HepG2 (cell line): ENCODE results near the gene MYH7. TPM values are rescaled to one million over a fixed set of nuclear protein-coding genes. Genes with fewer than 3 reads are reported as not detected.

Experiments
- ATAC-seq: fragments of 200-7000 bp; cut with Tn5 transposase; 3 replicates; pipeline ENCODE4 v1.9.1; 2020; ENCODE audit warnings: mild to moderate bottlenecking, moderate library complexity
- BruUV-seq: library from RNA; stranded (reverse); fragments of 400-500 nt; replicated peaks from 2 replicates; lab custom pipeline; 2021; lab: Mats Ljungman, UMichigan
- CTCF ChIA-PET: fragments of 300-600 bp; formaldehyde crosslinking; extraction: SDS; loops from one replicate; lab custom pipeline; 2021; ENCODE audit warnings: low total read pairs, inconsistent platforms, low intra/inter-chr PET ratio; lab: Yijun Ruan, JAX
- POLR2A ChIA-PET: fragments of 350-600 bp; sonication (Branson Sonifier 250); formaldehyde crosslinking; loops from one replicate; lab custom pipeline; 2020; ENCODE audit warnings: antibody characterized with exemption, inconsistent platforms; lab: Yijun Ruan, JAX
- DNase-seq: peaks from one replicate; pipeline ENCODE4 v3.0.0-alpha.2; 2015; ENCODE audit warnings: low spot score
- FAIRE-seq: peaks from 3 replicates; lab custom pipeline; 2011; peaks lifted over from hg19 to GRCh38; lab: Jason Lieb, UNC
- H2AFZ ChIP-seq: one replicate; pipeline ENCODE4 v1.6.1; 2011; ENCODE audit warnings: low read length, inconsistent platforms
- H3K27ac ChIP-seq: fragments of 300-600 bp; 3 replicates; pipeline ENCODE4 v1.8.0; 2011; ENCODE audit warnings: mixed run types, mild to moderate bottlenecking, mixed read lengths, low read length, inconsistent platforms; ENCODE audit not compliant: insufficient read depth; ENCODE audit errors: extremely low read length
- H3K27me3 ChIP-seq, 2 experiments: fragments of 200-600 bp in 1 of 2; 2 replicates in 1 of 2; 3 replicates in 1 of 2; pipeline versions ENCODE4 v1.6.0 to v1.8.0; 2011; ENCODE audit warnings: low read length in 2 of 2, mild to moderate bottlenecking in 2 of 2, moderate library complexity in 2 of 2, inconsistent platforms in 1 of 2; ENCODE audit not compliant: insufficient read depth in 2 of 2, control insufficient read depth in 1 of 2
- H3K36me3 ChIP-seq, 2 experiments: fragments of 200-600 bp in 1 of 2; replicated peaks in 1 of 2; 2 replicates in 1 of 2; 3 replicates in 1 of 2; pipeline versions ENCODE4 v1.5.1 to v1.8.0; 2011; ENCODE audit warnings: low read length in 2 of 2, inconsistent platforms in 1 of 2; ENCODE audit not compliant: insufficient read depth in 2 of 2, control insufficient read depth in 1 of 2
- H3K4me1 ChIP-seq: 2 replicates; pipeline ENCODE4 v1.5.1; 2012; ENCODE audit warnings: low read length, inconsistent platforms; ENCODE audit not compliant: insufficient read depth
- H3K4me2 ChIP-seq: 2 replicates; pipeline ENCODE4 v1.6.0; 2011; ENCODE audit warnings: low read depth, low read length, inconsistent platforms
- H3K4me3 ChIP-seq, 3 experiments: fragments of 200-600 bp in 1 of 3; sonication (generic), shearing (Covaris generic) in 1 of 3; replicated peaks in 1 of 3; 2 replicates each; pipeline ENCODE4 v1.5.1; 2011 to 2016; ENCODE audit warnings: low read length in 3 of 3, inconsistent platforms in 2 of 3, low read depth in 2 of 3, mild to moderate bottlenecking in 2 of 3, control low read depth in 1 of 3, mixed read lengths in 1 of 3; ENCODE audit not compliant: insufficient read depth in 1 of 3
- H3K79me2 ChIP-seq: one replicate; pipeline ENCODE4 v1.6.1; 2011; ENCODE audit warnings: low read length, inconsistent platforms; ENCODE audit not compliant: insufficient read depth
- H3K9ac ChIP-seq: 2 replicates; pipeline ENCODE4 v1.6.0; 2011; ENCODE audit warnings: mild to moderate bottlenecking, low read depth, low read length, inconsistent platforms; ENCODE audit not compliant: insufficient read depth
- H3K9me3 ChIP-seq: 2 replicates; pipeline ENCODE4 v1.5.1; 2012; ENCODE audit warnings: mild to moderate bottlenecking, low read length
- H4K20me1 ChIP-seq: 2 replicates; pipeline ENCODE4 v1.6.0; 2011; ENCODE audit warnings: inconsistent platforms, mild to moderate bottlenecking, low read length, moderate library complexity; ENCODE audit not compliant: insufficient read depth
- GZF1 ChIP-seq: sonication (generic); formaldehyde crosslinking; IDR thresholded peaks from 2 replicates; pipeline ENCODE4 v1.5.1; 2020; ENCODE audit warnings: mild to moderate bottlenecking, missing genetic modification reagents
- HNRNPK ChIP-seq: fragments of 200-400 bp; formaldehyde crosslinking; IDR thresholded peaks from 2 replicates; pipeline ENCODE4 v1.6.1; 2018; ENCODE audit warnings: low read length, low read depth, moderate library complexity, mild to moderate bottlenecking; ENCODE audit not compliant: poor library complexity, severe bottlenecking
- KDM5A ChIP-seq: fragments of 200-600 bp; sonication (generic); IDR thresholded peaks from 2 replicates; pipeline ENCODE4 v1.7.0; 2018; ENCODE audit warnings: antibody characterized with exemption, mild to moderate bottlenecking, low read length, borderline replicate concordance
- NKX3-1 ChIP-seq: sonication (generic); formaldehyde crosslinking; IDR thresholded peaks from 2 replicates; pipeline ENCODE4 v1.5.0; 2020; ENCODE audit warnings: missing genetic modification reagents
- PCBP1 ChIP-seq: fragments of 200-400 bp; formaldehyde crosslinking; IDR thresholded peaks from 2 replicates; pipeline ENCODE4 v1.6.1; 2017; ENCODE audit warnings: mild to moderate bottlenecking, low read depth, low read length, borderline replicate concordance
- POGK ChIP-seq: sonication (generic); formaldehyde crosslinking; conservative IDR thresholded peaks from 2 replicates; pipeline ENCODE4 v1.8.0; 2022; ENCODE audit warnings: mild to moderate bottlenecking, moderate library complexity, missing genetic modification reagents
- STAG1 ChIP-seq: sonication (generic); formaldehyde crosslinking; IDR thresholded peaks from 2 replicates; pipeline ENCODE4 v1.4.0; 2020; ENCODE audit warnings: missing genetic modification reagents
- TEAD3 ChIP-seq: optimal IDR thresholded peaks from 2 replicates; pipeline ENCODE3; 2016; ENCODE audit warnings: borderline replicate concordance
- TOPORS ChIP-seq: sonication (generic); formaldehyde crosslinking; IDR thresholded peaks from 2 replicates; pipeline ENCODE4 v1.8.0; 2023; ENCODE audit warnings: mild to moderate bottlenecking, missing genetic modification reagents
- ZFP90 ChIP-seq: sonication (generic); formaldehyde crosslinking; IDR thresholded peaks from 2 replicates; pipeline ENCODE4 v1.8.0; 2022; ENCODE audit warnings: missing genetic modification reagents, mild to moderate bottlenecking, inconsistent platforms, borderline replicate concordance
- ZNF17 ChIP-seq: sonication (generic); formaldehyde crosslinking; IDR thresholded peaks from 2 replicates; pipeline ENCODE4 v1.5.0; 2020; ENCODE audit warnings: mild to moderate bottlenecking, missing genetic modification reagents
- WGBS: methylation state at CpG from one replicate; pipeline ENCODE4 v1.1.6; 2017; ENCODE audit warnings: low lambda C conversion rate; 5-methylcytosine and 5-hydroxymethylcytosine counted together
- in situ Hi-C: cut with HindIII; loops from 2 replicates; pipeline ENCODE4 v1.10.0; 2017; ENCODE audit warnings: low pct_unique_long_range_greater_than_20kb; ENCODE audit not compliant: extremely low pct_ligation_motif_present
- intact Hi-C: fragments of 100-400 bp; cut with micrococcal nuclease; formaldehyde crosslinking; loops from one replicate; pipeline ENCODE4 v1.10.0; 2022; ENCODE audit not compliant: unreplicated experiment
- polyA plus RNA-seq, 8 experiments: library from polyadenylated mRNA; depleted of rRNA in 3 of 8; stranded (reverse) in 7 of 8; unstranded in 1 of 8; fragments of >200 nt; fragmentation: Illumina TruSeq in 4 of 8; extraction: Trizol in 4 of 8; gene quantifications; 2 replicates each; pipeline versions ENCODE4 v1.2.1 to v1.2.3, GENCODE V29; 2011 to 2016; ENCODE audit warnings: low read depth in 4 of 8, missing spikeins in 1 of 8, mixed read lengths in 1 of 8; ENCODE audit not compliant: insufficient read depth in 1 of 8
- total RNA-seq, 5 experiments: library from RNA; depleted of rRNA; stranded (reverse); fragments of >200 nt; fragmentation: Illumina TruSeq; extraction: Trizol; gene quantifications; 2 replicates each; pipeline ENCODE4 v1.2.3, GENCODE V29; 2016; ENCODE audit warnings: low read depth in 1 of 5
- TF ChIP-seq, protein P1 (sequence below): sonication (generic); formaldehyde crosslinking; IDR thresholded peaks from 2 replicates; pipeline ENCODE4 v1.9.0; 2021; ENCODE audit warnings: missing genetic modification reagents, mild to moderate bottlenecking, borderline replicate concordance

The MYH7 gene
- total and polyA plus RNA-seq, 2 of the 13 experiments (the other 11 are each of a cell fraction or from before 2014, with no cell fraction given): 0.04 TPM; not detected in 1

DNA sequence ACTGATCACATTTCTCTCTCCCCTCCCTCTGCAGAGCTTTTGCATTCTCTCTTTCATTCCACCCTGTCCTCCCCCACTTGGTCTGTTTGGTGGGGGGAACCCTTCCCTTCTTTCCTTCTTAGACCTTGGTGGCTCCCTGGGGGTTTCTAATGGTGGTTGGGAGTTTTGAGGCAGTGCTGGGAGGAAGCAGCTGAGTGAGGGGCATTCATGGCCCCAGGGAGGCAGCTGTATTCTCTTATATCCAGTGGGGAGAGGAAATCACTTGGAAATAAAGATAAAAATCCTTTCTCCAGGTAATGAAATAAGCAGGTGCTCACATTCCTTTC, 47.3 kb upstream of the MYH7 start:
- no peak for FAIRE-seq
- no peak for DNase-seq
- Histone ChIP-seq H3K36me3 (peaks cover 31 to 71% of the 10 kb centered on the region in 2 experiments), H4K20me1 (peaks cover 9% of the 10 kb centered on the region; the same call in 1 of the 2 replicates), H3K9me3 (no peaks in the 10 kb centered on the region), H2AFZ (no peak overlapping the region), H3K4me2 (no peak overlapping the region), H3K4me3 (no peak overlapping the region), H3K9ac (no peak overlapping the region), H3K4me1 (peaks cover 8% of the 10 kb centered on the region), H3K79me2 (no peaks in the 10 kb centered on the region), H3K27me3 (no peaks in the 10 kb centered on the region), H3K27ac (no peak overlapping the region)
- ATAC-seq: no peak; the same call in 2 of the 3 replicates
- in situ Hi-C loops: loop anchor here (5.0 kb wide), 1 partner anchor 75 kb away; the partner anchor contains the start of gene THTPA
- CTCF ChIA-PET: interaction anchor here (3.5 to 9.7 kb wide), 2 partner anchors 57 to 77 kb away, joined by 17 to 275 read pairs; partner anchors contain the start of gene THTPA
- no peak for TF ChIP-seq NKX3-1 (CRISPR knock-in tag)
- TF ChIP-seq TEAD3 (CRISPR knock-in tag): peak; percentile 1
- 0 out of 2 replicates have a peak, but pooled peaks have one; percentile 18 for TF ChIP-seq PCBP1
- peak; percentile 4 for TF ChIP-seq HNRNPK
- no peak for TF ChIP-seq ZFP90
- TF ChIP-seq KDM5A: no peak
- intact Hi-C loops: loop anchor here (1.0 kb wide), 2 partner anchors 57 to 80 kb away; no protein-coding TSS in a partner anchor
- POLR2A ChIA-PET: interaction anchor here (1.5 kb wide), 1 partner anchor 77 kb away, joined by 4 read pairs; no protein-coding TSS in a partner anchor
- BruUV-seq: no TSS peak

GRCh38 chr14:23481979-23482822, 46.7 kb upstream of the MYH7 start:
- Histone ChIP-seq H4K20me1 (peaks cover 10% of the 10 kb centered on the region; the same call in 1 of the 2 replicates), H3K9me3 (no peaks in the 10 kb centered on the region), H3K36me3 (peaks cover 36 to 72% of the 10 kb centered on the region in 2 experiments), H3K4me3 (no peak overlapping the region), H3K4me1 (peaks cover 8% of the 10 kb centered on the region), H3K4me2 (no peak overlapping the region), H3K27ac (no peak overlapping the region), H3K79me2 (no peaks in the 10 kb centered on the region), H3K9ac (no peak overlapping the region), H3K27me3 (no peaks in the 10 kb centered on the region), H2AFZ (no peak overlapping the region)
- intact Hi-C loops (no loop called here), in situ Hi-C loops (loop anchor here (5.0 kb wide), 1 partner anchor 75 kb away; the partner anchor contains the start of gene THTPA)
- no peak for DNase-seq
- no peak for FAIRE-seq
- no peak for ATAC-seq
- whole genome bisulfite sequencing: 91% methylated on average over 7 of the region's 7 CpGs
- BruUV-seq: no TSS peak
- ChIA-PET POLR2A (interaction anchor here (1.1 to 1.5 kb wide), 3 partner anchors 13 to 79 kb away, joined by 3 to 4 read pairs (median 4); partner anchors contain the start of gene NGDN), CTCF (interaction anchor here (3.5 to 9.7 kb wide), 2 partner anchors 58 to 78 kb away, joined by 17 to 275 read pairs; partner anchors contain the start of gene THTPA)
- TF ChIP-seq TOPORS (CRISPR knock-in tag): 0 out of 2 replicates have a peak, but pooled peaks have one; percentile 7
- no peak for TF ChIP-seq TEAD3 (CRISPR knock-in tag)
- TF ChIP-seq, protein P1, sequence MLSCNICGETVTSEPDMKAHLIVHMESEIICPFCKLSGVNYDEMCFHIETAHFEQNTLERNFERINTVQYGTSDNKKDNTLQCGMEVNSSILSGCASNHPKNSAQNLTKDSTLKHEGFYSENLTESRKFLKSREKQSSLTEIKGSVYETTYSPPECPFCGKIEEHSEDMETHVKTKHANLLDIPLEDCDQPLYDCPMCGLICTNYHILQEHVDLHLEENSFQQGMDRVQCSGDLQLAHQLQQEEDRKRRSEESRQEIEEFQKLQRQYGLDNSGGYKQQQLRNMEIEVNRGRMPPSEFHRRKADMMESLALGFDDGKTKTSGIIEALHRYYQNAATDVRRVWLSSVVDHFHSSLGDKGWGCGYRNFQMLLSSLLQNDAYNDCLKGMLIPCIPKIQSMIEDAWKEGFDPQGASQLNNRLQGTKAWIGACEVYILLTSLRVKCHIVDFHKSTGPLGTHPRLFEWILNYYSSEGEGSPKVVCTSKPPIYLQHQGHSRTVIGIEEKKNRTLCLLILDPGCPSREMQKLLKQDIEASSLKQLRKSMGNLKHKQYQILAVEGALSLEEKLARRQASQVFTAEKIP (CRISPR knock-in tag): no peak
- no peak for TF ChIP-seq POGK (CRISPR knock-in tag)
- peak; percentile 60 for TF ChIP-seq HNRNPK
- peak; percentile 33; the same call in 1 of the 2 replicates for TF ChIP-seq STAG1 (CRISPR knock-in tag)
- no peak for TF ChIP-seq ZNF17
- TF ChIP-seq GZF1 (CRISPR knock-in tag): no peak
